GM12891 (cell line): ENCODE measurements around the gene LRRC75A.
A peak's percentile ranks its signal among the peaks of the same experiment; 100 is the strongest.

Experiments
- PAX5 ChIP-seq: IDR thresholded peaks from 2 replicates; pipeline ENCODE4 v1.6.1; 2011; ENCODE audit warnings: low read length, moderate library complexity, mild to moderate bottlenecking; ENCODE audit not compliant: insufficient read depth, severe bottlenecking
- POLR2A ChIP-seq: IDR thresholded peaks from 2 replicates; pipeline ENCODE4 v1.6.1; 2011; ENCODE audit warnings: low read depth, low read length, control low read depth
- POLR2AphosphoS5 ChIP-seq: IDR thresholded peaks from 2 replicates; pipeline ENCODE4 v1.6.1; 2011; ENCODE audit warnings: low read depth, low read length, control low read depth
- SPI1 ChIP-seq: IDR thresholded peaks from 2 replicates; pipeline ENCODE4 v1.6.1; 2011; ENCODE audit warnings: low read depth, low read length, control low read depth
- TAF1 ChIP-seq: IDR thresholded peaks from 2 replicates; pipeline ENCODE4 v1.6.1; 2011; ENCODE audit warnings: low read depth, low read length, control low read depth

- TF ChIP-seq POLR2A, result peak; percentile 6; the same call in 1 of the 2 replicates
- TF ChIP-seq PAX5, result no peak
- TF ChIP-seq POLR2AphosphoS5, result no peak; the same call in 1 of the 2 replicates
- no peak for TF ChIP-seq SPI1
- no peak for TF ChIP-seq TAF1
Observed at GRCh38 chr17:16439303-16439791, 52.6 kb downstream of the LRRC75A start.
